Measurements from ENCODE around the gene ZNF816. TPM values are rescaled to one million over a fixed set of nuclear protein-coding genes. Genes with fewer than 3 reads are reported as not detected.
"Not testable (repeated sequence)": the region's sequence is repeated elsewhere in the genome, so short reads cannot be mapped to it uniquely, and the experiment has no call there.

Gene ZNF816
- total and polyA plus RNA-seq, 8 donors, result 3.2 to 12.1 (median 4.7) TPM

DNA sequence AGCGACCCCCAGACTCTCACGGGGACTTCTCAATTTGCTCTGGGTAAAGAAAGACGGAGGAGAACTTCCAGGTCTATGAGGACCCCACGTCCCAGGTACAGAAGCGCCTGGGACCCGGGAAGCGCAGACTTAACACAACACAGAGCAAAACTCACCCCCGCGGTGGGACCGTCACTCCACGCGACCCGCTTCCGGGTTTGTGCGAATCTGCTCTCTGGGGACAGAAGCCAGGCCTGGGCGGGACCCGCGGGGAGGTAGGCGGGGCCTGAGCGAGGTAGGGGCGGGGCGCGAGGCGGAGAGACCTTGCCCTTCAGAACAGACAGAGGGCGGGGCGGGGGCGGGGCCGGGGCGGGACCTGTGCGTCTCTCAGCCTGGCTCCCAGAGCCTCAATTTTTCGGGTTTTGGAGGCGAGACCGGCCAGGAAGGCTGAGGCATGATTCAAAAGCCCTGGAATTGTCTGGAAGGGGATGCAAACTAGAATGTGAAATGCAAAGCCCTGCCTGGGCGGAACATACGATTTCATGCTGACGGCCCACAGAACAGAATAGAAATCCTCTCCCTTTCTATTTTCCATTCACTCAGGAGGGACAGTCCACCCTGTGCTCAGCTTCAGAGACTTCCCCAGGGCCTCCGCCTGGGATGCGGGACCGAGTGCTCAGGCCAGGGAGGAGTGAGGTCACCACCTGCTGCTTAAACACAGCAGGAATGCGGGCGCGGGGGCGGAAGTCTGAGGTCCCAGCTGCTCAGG lies 20.1 kb downstream of the ZNF816 start:
- TF ChIP-seq, protein P1, sequence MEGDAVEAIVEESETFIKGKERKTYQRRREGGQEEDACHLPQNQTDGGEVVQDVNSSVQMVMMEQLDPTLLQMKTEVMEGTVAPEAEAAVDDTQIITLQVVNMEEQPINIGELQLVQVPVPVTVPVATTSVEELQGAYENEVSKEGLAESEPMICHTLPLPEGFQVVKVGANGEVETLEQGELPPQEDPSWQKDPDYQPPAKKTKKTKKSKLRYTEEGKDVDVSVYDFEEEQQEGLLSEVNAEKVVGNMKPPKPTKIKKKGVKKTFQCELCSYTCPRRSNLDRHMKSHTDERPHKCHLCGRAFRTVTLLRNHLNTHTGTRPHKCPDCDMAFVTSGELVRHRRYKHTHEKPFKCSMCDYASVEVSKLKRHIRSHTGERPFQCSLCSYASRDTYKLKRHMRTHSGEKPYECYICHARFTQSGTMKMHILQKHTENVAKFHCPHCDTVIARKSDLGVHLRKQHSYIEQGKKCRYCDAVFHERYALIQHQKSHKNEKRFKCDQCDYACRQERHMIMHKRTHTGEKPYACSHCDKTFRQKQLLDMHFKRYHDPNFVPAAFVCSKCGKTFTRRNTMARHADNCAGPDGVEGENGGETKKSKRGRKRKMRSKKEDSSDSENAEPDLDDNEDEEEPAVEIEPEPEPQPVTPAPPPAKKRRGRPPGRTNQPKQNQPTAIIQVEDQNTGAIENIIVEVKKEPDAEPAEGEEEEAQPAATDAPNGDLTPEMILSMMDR (IDR thresholded peaks at IDR 0.05), result no peak
- Histone ChIP-seq H3K4me3 (peak overlapping the region; percentile 43 to 84 (median 74)), H3K27ac (peak overlapping the region; percentile 71 to 85 (median 78)), H3K4me1 (peaks cover 0 to 13% (median 4%) of the 10 kb centered on the region in 3 donors), H3K27me3 (no peaks in the 10 kb centered on the region), H3K9me3 (no peaks in the 10 kb centered on the region), H3K36me3 (no peaks in the 10 kb centered on the region)
- FAIRE-seq, result no peak
- 1% methylated on average over 42 to 43 of the region's 43 CpGs for WGBS, 2 donors
- peak; percentile 92 to 98 (median 96) for DNase-seq
- intact Hi-C loops (cut with DNase I), result no loop called here
- peak; percentile 92 to 98 (median 96) for ATAC-seq

DNA sequence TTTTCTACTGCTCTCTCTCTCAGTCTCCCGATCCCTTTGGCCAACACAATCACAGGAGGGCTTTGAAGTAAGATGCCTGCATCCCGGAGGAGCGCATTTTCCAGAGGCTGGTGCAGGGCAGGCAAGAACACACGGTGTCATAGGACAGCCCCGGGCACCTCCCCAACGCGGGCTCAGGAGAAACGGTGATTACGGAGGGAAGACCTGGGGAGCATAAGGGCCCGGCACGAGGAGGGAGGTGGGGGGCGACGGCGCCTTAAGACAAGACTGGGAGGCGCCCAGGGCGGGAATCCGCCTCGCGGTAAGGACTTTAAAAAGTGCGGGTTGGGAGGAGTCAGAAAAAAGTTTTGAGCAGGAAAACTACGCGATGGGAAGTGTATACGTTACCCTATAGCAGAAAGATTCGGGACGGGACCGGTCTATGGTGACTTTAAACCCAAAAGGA lies 20.7 kb downstream of the ZNF816 start:
- WGBS, 2 donors, result 0 to 1% methylated on average over 26 of the region's 26 CpGs
- peak in 4 of 6 donors; percentile 38 to 64 (median 50) for DNase-seq

GRCh38 chr19:52941523-52941922 lies 21.2 kb downstream of the ZNF816 start:
- peaks cover 4 to 14% (median 7%) of the 10 kb centered on the region in 3 donors for H3K4me1 ChIP-seq
- H3K36me3 ChIP-seq; FAIRE-seq; DNase-seq; H3K27me3 ChIP-seq; intact Hi-C loops (cut with DNase I); H3K9me3 ChIP-seq: not testable (repeated sequence)
- H3K27ac ChIP-seq, result peak overlapping the region in 2 of 4 donors; percentile 71 to 84
- H3K4me3 ChIP-seq, result peak overlapping the region; percentile 43 to 84 (median 74)
- 42 to 45% methylated on average over 2 of the region's 2 CpGs for WGBS, 2 donors
- peak in 1 of 4 donors; percentile 12 for ATAC-seq

More for the DNA sequence above, 20.7 kb downstream of the ZNF816 start:
- TF ChIP-seq, protein P1 (IDR thresholded peaks at IDR 0.05), result no peak
- Histone ChIP-seq H3K4me3 (peak overlapping the region; percentile 43 to 84 (median 74)), H3K9me3 (no peaks in the 10 kb centered on the region), H3K36me3 (no peaks in the 10 kb centered on the region), H3K27me3 (no peaks in the 10 kb centered on the region), H3K4me1 (peaks cover 3 to 14% (median 4%) of the 10 kb centered on the region in 3 donors), H3K27ac (peak overlapping the region; percentile 71 to 85 (median 78))
- peak; percentile 28 to 62 (median 46) for ATAC-seq
- intact Hi-C loops (cut with DNase I), result no loop called here
- FAIRE-seq, result no peak

- 75 to 90% methylated on average over 5 of the region's 5 CpGs for WGBS, 2 donors
- intact Hi-C loops (cut with DNase I); ATAC-seq; DNase-seq; H3K36me3 ChIP-seq; FAIRE-seq; H3K9me3 ChIP-seq; H3K27me3 ChIP-seq; H3K27ac ChIP-seq: not testable (repeated sequence)
- Histone ChIP-seq H3K4me3 (peak overlapping the region in 2 of 4 donors; percentile 80 to 84), H3K4me1 (peaks cover 4 to 20% (median 13%) of the 10 kb centered on the region in 3 donors)
Observed at GRCh38 chr19:52940905-52941304, 21.8 kb downstream of the ZNF816 start.

DNA sequence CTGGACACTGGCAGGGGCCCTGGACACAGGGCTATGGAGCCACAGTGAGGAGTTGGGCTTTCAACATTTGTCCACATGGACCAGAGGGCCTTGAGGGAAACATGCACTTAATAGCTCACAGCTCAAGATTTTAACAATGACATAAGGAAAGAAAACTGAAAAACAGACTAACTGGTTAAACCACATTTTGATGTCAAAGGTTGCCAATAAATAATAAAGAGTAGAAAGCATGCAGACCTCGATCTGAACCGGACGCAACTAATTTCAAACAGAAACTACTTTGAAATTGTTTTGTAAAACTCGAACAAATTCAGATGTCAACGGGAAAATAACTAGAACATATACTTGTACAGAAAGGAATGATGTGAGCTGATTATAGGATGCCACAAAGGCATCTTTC lies 23.9 kb downstream of the ZNF816 start:
- no peaks in the 10 kb centered on the region for H3K9me3 ChIP-seq
- WGBS, 2 donors, result 33 to 39% methylated on average over 5 of the region's 5 CpGs
- FAIRE-seq (no peak), DNase-seq (no peak), ATAC-seq (no peak)
- TF ChIP-seq, protein P1 (IDR thresholded peaks at IDR 0.05), result no peak
- no peaks in the 10 kb centered on the region for H3K27me3 ChIP-seq
- no peak overlapping the region for H3K4me3 ChIP-seq
- intact Hi-C loops (cut with DNase I), result no loop called here
- H3K27ac ChIP-seq, result peak overlapping the region in 2 of 4 donors; percentile 10 to 60
- peaks cover 4 to 22% (median 19%) of the 10 kb centered on the region in 3 donors for H3K4me1 ChIP-seq
- H3K36me3 ChIP-seq, result no peaks in the 10 kb centered on the region

DNA sequence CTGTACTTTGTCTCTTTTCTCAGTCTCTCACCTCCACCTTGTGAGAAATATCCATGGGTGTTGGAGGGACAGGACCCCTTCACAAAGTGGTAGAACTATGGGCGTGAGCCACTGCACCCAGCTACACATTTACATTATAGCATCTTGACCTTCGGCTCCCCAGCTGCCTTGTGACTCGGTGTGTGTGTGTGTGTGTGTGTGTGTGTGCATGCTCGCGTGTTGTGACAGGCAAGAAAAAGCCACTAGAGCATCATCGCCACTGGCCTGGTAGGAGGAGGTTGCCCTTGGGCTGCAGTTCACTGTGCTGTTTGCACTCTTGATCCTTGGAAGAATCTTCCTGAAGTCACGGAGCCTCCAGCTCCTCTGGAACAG lies 25.7 kb downstream of the ZNF816 start:
- DNase-seq (no peak), FAIRE-seq (no peak), ATAC-seq (no peak)
- Histone ChIP-seq H3K27me3 (no peaks in the 10 kb centered on the region), H3K27ac (peak overlapping the region in 3 of 4 donors; percentile 46 to 60 (median 48)), H3K4me1 (peaks cover 4 to 22% (median 19%) of the 10 kb centered on the region in 3 donors), H3K36me3 (no peaks in the 10 kb centered on the region), H3K4me3 (no peak overlapping the region), H3K9me3 (no peaks in the 10 kb centered on the region)
- 80 to 81% methylated on average over 7 of the region's 7 CpGs for WGBS, 2 donors
- TF ChIP-seq, protein P1 (IDR thresholded peaks at IDR 0.05), result no peak
- intact Hi-C loops (cut with DNase I), result no loop called here
